Measurements from ENCODE around the gene TNK2.
A peak's percentile ranks its signal among the peaks of the same experiment; 100 is the strongest.
"Not testable (repeated sequence)": the region's sequence is repeated elsewhere in the genome, so short reads cannot be mapped to it uniquely, and the experiment has no call there.

Gene TNK2

GRCh38 chr3:195903950-195904290, 4.4 kb downstream of the TNK2 start:
- DNase-seq = no peak
- in situ Hi-C loops (cut with HindIII; ENCODE audit: low pct_ligation_motif_present, low pct_unique_long_range_greater_than_20kb, low sequenced_read_pairs) = no loop called here

GRCh38 chr3:195902634-195903033, 5.7 kb downstream of the TNK2 start:
- in situ Hi-C loops (cut with HindIII; ENCODE audit: low pct_ligation_motif_present, low pct_unique_long_range_greater_than_20kb, low sequenced_read_pairs); DNase-seq: not testable (repeated sequence)

DNA sequence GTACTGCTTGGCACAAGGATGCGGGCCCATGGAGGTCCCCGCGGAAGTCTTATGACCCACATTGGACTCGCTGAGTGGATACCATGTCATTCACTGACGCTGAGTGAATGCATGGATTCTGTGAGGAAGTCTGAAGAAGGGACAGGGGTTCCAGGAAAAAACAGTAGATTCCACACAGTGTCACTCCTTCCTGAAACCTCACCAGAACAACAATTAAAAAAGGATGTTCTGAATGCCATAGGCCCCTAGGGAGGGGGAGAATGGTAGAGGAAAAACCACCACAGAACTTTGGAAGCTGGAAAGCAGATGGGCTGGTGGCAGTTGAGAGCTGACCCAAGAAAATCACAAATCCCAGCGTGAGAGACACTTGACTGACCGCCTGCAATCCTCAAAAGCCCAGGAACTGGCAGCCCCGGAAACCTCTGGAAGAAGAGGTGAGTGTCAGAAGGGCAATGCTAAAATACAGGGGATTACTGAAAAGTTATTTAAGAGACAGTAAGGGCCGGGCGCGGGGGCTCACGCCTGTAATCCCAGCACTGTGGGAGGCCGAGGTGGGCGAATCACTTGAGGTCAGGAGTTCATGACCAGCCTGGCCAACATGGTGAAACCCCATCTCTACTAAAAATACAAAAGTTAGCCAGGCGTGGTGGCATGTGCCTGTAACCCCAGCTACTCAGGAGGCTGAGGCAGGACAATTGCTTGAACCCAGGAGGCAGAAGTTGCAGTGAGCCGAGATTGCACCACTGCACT, 6.3 kb downstream of the TNK2 start:
- DNase-seq; in situ Hi-C loops (cut with HindIII; ENCODE audit: low pct_ligation_motif_present, low pct_unique_long_range_greater_than_20kb, low sequenced_read_pairs): not testable (repeated sequence)

DNA sequence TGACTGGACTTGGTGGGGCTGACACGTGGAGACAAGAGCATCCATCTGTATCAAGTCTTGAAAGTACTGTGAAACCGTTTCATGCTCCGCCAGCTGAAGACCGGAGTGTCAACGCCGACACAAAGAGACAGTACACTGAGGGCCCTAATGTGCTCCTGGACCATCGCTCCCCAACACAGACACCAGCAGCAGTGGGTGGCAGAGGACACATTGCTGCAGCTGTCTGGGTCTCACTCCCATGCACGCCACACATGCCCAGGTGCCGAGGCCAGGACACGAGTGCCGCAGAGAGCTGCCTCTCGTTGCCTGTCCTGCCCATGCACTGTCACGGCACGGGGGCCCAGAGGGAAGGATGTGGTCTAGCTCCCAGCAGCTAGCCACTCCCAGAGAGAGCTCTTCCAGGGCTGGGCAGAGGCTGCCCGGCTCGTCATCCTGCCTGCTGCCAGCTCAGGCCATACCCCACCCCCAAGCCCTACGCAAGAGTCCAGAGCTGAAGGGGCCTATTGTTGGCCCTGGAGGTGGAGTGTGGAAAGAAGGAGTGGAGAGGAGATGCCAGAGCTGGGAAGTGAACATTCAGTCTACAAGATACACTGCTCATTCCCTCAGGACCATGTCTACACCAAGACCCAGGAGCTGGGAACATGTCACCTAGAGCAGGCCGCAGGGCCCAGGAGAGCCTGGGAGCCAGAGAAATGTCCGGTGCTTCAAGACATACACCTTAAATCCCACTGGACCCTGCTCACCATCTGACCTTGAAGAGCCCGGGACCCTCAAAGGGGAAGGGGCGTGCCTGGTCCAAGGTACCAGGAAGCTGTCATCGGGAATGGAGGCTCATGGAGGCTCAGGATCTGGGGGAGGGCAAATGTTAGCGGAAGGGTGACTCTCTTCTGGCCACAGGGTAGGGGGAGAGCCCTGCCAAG, 7.7 kb downstream of the TNK2 start:
- DNase-seq = no peak
- in situ Hi-C loops (cut with HindIII; ENCODE audit: low pct_ligation_motif_present, low pct_unique_long_range_greater_than_20kb, low sequenced_read_pairs) = no loop called here

DNA sequence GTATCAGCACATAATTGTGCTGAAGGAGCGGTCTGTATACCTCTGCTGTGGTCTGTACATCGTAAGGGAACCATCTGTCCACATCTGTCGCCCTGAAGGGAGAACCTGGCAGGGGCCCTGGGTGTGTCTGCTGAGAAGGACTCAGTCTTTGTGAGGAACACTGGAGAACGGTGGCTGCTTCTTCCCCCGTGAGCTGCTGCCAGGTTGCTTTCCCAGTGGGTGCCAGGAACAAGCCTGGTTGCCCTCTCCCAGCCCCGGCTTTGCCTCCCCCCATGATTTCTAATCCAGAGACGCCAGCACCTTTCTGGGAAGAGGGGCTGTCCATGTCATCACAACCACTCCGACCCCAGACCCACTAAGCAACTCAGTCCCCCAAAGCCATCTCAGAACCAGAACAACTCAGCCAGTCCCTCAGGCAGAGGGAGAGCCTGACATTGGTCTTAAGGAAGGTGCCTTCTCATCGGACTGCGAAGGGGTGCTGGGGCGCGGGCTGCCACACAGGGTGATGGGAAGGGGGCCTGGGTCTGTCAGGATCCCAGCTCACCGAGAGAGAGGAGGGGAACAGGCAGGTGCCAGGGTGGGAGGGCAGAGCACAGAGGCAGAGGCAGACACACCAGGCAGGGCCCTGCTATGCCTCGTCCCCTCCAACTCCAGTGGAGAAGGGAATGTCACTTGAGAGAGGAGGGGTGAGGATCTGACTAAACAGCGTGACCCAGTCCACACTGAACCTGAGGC, 8.5 kb downstream of the TNK2 start:
- in situ Hi-C loops (cut with HindIII; ENCODE audit: low pct_ligation_motif_present, low pct_unique_long_range_greater_than_20kb, low sequenced_read_pairs) = no loop called here
- DNase-seq = no peak

DNA sequence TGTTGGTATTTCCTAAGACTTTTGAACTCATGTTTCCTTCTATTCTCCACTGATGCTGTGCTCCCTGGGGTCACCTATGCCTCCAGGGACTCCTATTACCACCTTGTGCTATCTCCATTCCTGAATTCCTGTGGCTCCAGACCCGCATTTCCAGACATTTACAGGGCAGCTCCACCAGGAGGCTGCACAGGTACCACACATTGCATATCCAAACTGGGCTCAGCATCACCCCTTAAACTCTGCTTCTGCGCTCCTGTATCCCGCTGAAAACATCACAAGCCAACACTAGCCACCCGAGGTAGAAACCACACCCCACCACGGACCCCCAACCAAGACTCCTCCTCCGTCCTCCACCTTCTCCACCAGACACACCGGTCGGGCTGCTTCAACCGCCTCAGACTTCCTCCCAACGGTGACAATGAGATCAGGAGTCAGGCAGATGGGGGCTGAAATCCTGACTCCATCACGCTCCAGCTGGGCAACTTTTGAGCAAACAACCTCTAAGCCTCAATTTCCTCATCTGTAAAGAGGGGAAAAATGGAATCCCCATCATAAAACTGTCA, 10.4 kb downstream of the TNK2 start:
- in situ Hi-C loops (cut with HindIII; ENCODE audit: low pct_ligation_motif_present, low pct_unique_long_range_greater_than_20kb, low sequenced_read_pairs) = no loop called here

DNA sequence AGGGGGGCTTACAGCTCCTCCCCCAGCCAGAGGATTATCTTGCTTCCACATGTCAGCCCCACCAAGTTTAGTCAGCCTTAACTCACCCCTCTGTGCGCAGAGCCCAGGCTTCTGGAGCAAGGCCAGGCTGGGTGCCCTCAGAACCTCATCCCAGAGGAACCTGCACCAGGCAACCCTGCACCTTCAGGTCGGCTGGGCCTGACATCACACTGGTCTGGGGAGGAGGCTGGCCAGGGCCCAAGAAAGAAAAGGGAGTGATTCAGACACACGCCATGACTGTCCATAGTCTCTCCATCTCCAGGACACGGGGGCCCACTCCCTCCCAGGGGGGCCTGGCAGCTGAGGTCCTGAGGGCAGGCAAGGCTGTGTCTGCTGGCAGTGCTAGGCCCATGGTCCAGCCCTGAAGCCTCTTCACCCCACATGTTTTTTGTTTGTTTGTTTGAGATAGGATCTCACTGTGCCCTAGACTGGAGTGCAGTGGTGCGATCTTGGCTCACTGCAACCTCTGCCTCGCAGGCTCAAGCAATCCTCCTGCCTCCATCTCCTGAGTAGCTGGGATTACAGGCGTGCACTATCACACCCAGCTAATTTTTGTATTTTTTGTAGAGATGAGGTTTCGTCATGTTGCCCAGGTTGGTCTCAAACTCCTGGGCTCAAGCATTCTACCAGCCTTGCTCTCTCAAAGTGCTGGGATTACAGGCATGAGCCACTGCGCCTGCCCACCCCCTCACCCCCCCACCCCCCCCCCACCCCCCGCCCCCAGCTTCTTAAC, 11.1 kb downstream of the TNK2 start:
- in situ Hi-C loops (cut with HindIII; ENCODE audit: low pct_ligation_motif_present, low pct_unique_long_range_greater_than_20kb, low sequenced_read_pairs) = no loop called here
- peak; percentile 48 for DNase-seq

More for the DNA sequence above, 10.4 kb downstream of the TNK2 start:
- DNase-seq = peak; percentile 19

- DNase-seq = peak; percentile 33
- in situ Hi-C loops (cut with HindIII; ENCODE audit: low pct_ligation_motif_present, low pct_unique_long_range_greater_than_20kb, low sequenced_read_pairs) = no loop called here
These were observed 11.8 kb downstream of the TNK2 start for GRCh38 chr3:195896361-195897080.

DNA sequence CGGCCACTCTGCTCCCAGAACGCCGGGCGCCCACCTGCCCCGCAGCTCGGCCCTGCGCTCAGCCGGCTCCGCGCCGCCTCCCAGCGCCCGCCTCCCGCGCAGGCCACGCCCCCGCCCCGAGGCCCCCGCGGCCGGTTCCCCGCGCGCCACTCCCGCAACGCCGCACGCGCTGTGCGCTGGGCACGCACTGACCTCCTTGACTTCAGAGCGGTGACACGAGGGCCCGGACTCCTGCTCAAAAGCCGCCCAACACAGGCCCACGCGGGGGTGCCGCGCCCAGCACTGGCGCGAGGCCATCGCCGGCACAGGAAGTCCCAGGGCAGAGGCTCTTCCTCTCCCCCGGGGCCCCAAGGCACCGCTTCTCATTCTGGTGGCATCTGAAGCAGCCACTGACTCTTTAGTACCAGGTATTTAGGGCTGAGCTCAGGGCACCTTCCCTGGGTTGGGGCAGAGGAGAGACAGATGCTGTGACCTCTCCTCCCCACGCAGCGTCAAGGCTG, 12.4 kb downstream of the TNK2 start:
- DNase-seq = peak; percentile 36

GRCh38 chr3:195895078-195895860, 13.1 kb downstream of the TNK2 start:
- in situ Hi-C loops (cut with HindIII; ENCODE audit: low pct_ligation_motif_present, low pct_unique_long_range_greater_than_20kb, low sequenced_read_pairs) = no loop called here
- DNase-seq = peak; percentile 45

More for the DNA sequence above, 12.4 kb downstream of the TNK2 start:
- in situ Hi-C loops (cut with HindIII; ENCODE audit: low pct_ligation_motif_present, low pct_unique_long_range_greater_than_20kb, low sequenced_read_pairs) = no loop called here

GRCh38 chr3:195893916-195894465, 14.4 kb downstream of the TNK2 start:
- no peak for DNase-seq
- in situ Hi-C loops (cut with HindIII; ENCODE audit: low pct_ligation_motif_present, low pct_unique_long_range_greater_than_20kb, low sequenced_read_pairs) = no loop called here

DNA sequence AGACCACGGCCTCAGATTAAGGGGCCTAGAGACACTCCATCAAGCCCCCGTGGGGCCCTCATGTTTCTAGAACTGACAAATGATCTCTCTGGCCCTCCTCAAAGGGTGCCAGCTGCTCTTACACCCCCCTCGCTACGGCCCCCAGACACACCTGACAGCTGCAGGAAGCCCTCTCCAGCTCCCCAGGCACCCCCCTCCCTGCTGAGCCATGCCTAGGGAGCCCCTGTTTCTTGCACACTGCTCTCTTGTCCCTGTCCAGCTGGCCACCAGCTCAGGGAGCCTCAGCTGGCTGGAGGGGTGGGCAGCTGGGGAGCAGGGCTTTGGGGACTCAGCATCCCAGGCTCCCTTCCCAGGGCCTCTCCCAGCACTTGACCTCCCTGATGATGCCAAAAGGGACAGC, 14.8 kb downstream of the TNK2 start:
- in situ Hi-C loops (cut with HindIII; ENCODE audit: low pct_ligation_motif_present, low pct_unique_long_range_greater_than_20kb, low sequenced_read_pairs) = no loop called here
- no peak for DNase-seq

DNA sequence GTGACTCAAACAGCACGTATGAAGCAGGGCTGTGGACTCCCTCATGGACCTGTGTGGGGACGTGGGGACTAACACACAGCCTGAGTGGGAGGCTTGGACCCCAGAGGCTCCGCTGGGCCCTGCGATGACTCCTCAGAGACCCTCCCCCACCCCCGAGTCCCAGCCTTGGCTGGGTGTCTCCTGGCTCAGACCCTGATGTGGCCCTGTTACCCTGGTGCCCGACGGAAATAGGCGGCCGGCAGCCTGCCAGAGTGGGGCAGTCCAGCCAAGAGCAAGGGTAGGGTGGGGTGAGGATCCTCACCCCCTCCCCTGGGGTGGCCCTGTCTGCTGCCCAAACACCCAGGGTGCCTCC, 15.3 kb downstream of the TNK2 start:
- in situ Hi-C loops (cut with HindIII; ENCODE audit: low pct_ligation_motif_present, low pct_unique_long_range_greater_than_20kb, low sequenced_read_pairs) = no loop called here
- DNase-seq = no peak

GRCh38 chr3:195892105-195893043, 16.0 kb downstream of the TNK2 start:
- in situ Hi-C loops (cut with HindIII; ENCODE audit: low pct_ligation_motif_present, low pct_unique_long_range_greater_than_20kb, low sequenced_read_pairs) = no loop called here
- DNase-seq = no peak

DNA sequence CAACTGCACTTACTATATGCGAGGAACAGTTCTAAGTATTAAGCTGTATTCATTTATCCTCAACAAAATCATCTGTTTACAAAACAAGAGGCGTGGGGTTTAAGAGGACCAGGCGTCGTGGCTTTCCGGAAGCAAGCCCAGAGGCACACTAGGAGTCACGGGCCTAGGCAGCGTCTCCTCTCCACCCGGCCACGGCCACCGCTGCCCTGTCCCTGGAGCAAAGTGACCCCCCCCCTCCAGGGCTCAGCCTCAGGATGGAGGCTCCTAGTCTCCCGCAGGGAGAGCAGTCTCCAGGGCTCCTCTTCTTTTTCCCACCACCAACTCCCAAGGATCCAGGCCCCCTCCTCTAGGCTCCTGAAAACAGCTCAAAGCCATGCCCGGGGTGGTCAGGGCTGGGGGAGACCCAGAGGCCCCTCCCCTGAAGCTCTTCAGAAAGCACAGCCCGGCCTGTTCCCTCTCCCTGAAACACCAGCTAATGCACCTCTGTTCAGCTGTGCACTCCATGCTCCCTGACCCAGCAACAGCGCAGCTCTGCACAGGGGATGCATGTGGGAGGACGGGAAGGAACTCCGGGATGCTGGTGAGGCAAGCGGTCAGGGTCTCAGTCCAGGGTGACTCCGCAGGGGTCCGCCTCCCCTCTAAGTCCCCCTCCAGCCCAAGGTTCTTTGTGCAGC, 16.8 kb downstream of the TNK2 start:
- in situ Hi-C loops (cut with HindIII; ENCODE audit: low pct_ligation_motif_present, low pct_unique_long_range_greater_than_20kb, low sequenced_read_pairs) = no loop called here
- no peak for DNase-seq
